Measurements from ENCODE around the gene DPH6.
"Not testable (repeated sequence)": the region's sequence is repeated elsewhere in the genome, so short reads cannot be mapped to it uniquely, and the experiment has no call there.

Gene DPH6

GRCh38 chr15:35329521-35329961, 216.4 kb downstream of the DPH6 start:
- DNase-seq (ENCODE audit: low read depth): no peak

- not testable (repeated sequence) for DNase-seq (ENCODE audit: low read depth)
Measured at GRCh38 chr15:35328836-35329235, 217.1 kb downstream of the DPH6 start.

GRCh38 chr15:35327789-35328188, 218.2 kb downstream of the DPH6 start:
- DNase-seq (ENCODE audit: low read depth): no peak

GRCh38 chr15:35325374-35325941, 220.5 kb downstream of the DPH6 start:
- DNase-seq (ENCODE audit: low read depth): no peak

GRCh38 chr15:35323141-35323540, 222.8 kb downstream of the DPH6 start:
- DNase-seq (ENCODE audit: low read depth): no peak

- DNase-seq (ENCODE audit: low read depth): no peak
Measured at GRCh38 chr15:35321926-35322325, 224.0 kb downstream of the DPH6 start.

GRCh38 chr15:35320911-35321310, 225.1 kb downstream of the DPH6 start:
- DNase-seq (ENCODE audit: low read depth): no peak
